HT1080 (cell line): ENCODE measurements around the gene PTK6. TPM values are rescaled to one million over a fixed set of nuclear protein-coding genes. Genes with fewer than 3 reads are reported as not detected.

ENCODE experiments used
- DNase-seq: peaks from one replicate; pipeline ENCODE4 v3.0.0-alpha.2; 2015; ENCODE audit warnings: low read depth
- total RNA-seq: library from RNA; depleted of rRNA; stranded (reverse); fragments of >200 nt; shearing (Covaris generic); gene quantifications from 2 replicates; pipeline ENCODE4 v1.2.3, GENCODE V29; 2014

The PTK6 gene
- total RNA-seq, 1 experiment from 2014 or later: not detected

DNA sequence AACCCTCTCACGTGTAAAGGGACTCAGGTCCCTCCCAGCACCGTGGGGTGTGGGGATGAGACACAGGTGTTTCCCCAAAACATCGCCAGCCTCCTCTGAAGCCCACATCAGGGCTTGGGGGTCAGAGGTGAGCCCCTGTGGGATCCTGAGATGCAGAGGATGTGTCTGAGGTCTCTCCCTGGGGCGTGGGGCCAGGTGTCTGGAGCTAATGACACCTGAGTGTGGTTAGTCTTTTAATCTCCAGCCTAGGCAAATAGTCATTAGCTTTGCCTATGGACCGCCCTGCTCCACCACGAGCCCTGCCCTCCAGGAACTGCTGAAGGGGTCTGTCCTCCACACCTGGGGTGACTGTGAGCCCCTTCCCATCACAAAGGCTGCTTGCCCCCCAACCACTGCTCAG, 8.6 kb upstream of the PTK6 start:
- DNase-seq: no peak

DNA sequence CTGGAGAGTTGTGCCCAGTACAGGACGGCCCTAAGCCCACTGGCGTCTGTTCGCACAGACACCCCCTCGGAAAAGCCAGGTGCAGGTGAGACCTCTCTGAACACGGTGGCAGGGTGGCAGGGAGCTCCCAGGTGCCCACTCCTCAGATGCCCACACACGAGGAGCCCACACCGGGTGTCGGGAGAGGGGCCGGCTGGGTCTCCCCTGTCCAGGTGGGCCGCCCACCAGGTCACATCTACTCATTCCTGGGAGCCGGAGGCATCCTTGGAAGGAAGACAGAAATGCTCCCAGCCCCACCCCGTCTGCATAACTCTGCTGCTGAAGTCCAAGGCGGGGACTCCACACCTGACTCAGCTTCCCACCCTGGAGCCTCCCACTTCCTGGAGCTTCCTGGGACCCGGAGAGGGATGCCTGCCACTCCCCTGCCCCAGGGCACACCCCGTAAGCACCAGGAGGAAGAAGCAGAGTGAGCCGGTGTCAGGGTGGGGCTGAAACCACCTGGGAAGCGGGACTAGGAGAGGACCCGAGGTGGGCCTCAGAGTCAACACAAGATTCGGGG, 7.9 kb upstream of the PTK6 start:
- peak; percentile 53 for DNase-seq

DNA sequence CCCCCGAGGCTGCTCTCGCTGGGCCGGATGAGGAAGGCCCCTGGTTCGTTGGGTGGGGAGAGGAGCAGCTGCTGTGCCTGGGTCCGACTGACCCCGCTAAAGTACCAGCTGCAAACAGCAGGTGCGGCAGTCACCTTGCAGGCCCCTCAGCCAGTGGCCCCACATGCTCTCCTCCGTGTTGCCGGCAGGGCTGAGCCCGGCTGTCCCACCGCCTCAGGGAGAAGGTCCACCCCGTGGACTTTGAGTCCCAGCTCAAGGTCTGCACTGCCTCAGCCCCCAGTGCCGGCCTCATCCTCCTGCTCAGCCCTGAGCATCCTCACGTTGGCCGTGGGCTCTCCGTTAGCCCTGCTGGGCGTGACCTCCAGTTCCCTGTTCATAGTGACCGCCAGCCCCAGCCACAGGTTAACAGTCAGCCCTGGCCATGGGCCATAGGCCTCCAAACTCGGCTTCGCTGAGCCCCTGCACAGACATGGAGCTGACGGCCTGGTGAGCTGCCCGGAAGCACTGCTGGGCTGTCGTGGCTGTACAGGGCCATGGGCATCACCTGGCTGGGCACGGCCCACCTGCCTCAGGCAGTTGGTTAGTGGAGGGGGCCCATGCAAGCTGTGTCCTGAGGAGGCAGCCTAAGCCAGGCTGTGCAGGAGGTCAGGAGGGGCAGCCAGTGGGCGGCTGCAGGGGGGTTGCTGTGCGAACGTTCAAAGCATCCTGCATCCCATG, 7.2 kb upstream of the PTK6 start:
- DNase-seq: no peak

DNA sequence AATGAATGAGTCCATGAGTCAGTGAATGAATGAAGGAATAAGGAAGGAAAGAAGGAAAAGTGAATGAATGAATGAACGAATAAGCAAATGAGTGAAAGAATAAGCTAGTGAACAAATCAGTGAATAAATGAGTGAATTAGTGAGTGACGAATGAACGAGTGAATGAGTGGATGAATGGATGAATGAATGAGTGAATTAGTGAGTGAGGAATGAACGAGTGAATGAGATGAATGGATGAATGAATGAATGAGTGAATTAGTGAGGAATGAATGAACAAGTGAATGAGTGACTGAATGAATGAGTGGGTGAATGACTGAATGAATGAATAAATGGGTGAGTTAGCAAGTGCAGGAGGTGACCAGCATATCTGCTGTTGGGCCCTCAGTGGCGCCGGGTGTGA, 6.6 kb upstream of the PTK6 start:
- no peak for DNase-seq

DNA sequence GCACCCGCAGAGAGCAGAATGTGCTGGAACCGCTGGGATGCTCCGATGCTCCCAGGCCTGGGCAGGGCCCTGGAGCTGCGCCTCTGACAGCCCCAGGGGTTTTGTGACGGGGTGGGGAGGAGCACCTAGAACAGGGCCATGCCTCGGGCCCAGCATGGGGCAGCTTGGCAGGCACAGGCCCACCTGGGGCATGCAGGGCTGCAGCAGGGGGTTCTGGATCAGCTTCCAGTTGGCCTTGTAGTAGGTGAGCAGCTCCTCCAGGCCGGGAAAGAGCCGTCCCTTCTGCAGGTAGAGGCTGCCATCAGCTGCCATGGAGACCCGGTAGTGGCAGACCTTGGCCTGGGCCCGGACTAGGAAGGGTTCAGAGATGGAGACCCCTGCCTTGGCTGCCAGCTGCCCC, 6.0 kb upstream of the PTK6 start:
- no peak for DNase-seq

DNA sequence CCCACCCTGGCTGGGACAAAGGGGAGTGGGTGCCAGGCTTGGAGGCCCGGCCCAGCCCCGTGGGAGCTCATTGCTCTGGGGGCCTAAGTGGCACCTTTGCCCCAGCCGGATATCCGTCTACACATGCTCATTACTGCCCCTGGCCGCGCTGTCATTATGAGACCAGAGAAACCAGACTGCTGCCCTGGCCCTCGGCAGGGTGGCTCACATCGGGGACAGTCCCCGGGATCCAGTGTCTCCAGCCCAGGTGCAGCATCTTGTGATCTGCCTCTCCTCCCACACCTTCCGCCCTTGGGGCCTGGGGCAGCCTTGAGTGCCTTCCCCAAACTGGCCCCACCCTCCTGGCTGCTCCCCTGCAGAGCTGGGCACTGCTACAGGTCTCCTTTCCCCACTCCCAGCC, 5.5 kb upstream of the PTK6 start:
- DNase-seq: no peak

DNA sequence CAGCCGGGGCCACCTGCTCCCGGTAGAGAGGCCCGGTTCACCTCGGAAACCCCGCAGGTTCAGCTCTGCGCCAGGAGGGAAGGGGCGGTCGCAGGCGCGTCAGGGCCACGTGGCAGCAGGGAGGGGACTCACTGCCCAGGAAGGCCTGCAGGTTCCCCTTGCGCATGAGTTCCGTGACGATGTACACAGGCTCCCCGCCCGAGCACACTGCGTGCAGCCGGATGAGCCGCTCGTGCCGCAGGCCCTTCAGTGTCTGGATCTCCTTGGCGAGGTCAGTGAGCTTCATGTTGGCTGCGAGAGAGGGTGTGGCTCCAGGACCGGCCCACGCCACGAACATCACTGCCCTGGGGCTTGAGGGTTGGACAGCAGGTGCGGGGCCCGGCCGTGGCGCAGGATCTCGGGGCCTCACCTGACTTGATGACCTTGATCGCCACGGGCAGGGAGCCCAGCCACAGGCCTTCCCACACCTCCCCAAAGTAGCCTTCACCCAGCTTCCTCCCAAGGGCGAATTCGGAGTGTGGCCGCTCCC, 4.9 kb upstream of the PTK6 start:
- DNase-seq: no peak

DNA sequence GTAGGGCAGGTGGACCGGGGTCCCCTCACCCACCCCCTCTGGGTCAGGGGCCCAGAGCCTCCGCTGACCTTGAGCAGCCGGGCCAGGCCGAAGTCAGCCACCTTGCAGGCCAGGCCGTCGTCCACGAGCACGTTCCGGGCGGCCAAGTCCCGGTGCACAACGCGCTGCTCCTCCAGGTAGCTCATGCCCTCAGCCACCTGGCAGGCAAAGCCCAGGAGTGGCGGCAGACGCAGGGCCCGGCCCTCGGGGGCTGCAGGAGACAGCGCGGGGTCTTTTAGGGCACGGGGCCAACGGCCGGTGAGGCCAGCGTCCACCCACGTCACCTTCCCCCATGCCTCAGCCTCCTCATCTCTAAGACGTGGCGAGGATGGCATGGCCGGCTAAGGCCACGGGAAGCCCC, 4.2 kb upstream of the PTK6 start:
- no peak for DNase-seq

DNA sequence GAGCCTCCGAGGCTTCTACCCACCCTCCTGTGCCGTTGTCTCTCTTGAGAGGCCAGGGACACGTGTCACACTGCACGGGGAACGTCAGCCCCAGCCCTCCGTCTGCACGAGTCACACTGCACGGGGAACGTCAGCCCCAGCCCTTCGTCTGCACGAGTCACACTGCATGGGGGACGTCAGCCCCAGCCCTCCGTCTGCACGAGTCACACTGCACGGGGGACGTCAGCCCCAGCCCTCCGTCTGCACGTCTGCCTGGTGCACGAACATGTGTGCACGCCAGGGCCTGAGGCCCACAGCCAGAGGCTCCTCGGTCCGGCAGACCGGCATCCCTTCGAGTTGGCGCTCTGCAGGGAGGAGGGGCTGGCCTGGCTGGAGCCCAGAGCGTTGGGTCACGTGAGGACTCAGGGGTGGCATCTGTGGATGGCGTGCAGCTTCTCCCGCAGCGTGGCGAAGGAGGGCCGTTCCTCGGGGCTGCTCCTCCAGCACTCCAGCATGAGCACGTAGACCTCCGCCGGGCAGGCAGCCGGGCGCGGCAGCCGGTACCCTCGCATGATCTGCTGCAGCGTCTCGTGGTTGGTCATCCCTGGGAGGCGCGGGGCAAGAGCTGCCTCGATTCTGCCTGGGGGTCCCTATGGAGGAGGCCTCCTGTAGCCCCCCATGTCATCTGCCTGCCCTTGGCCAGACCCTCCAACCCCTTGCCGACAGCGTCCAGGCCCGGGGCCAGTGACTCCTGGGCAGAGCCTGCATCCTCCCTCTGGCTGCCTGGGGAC, 3.4 kb upstream of the PTK6 start:
- DNase-seq: no peak

DNA sequence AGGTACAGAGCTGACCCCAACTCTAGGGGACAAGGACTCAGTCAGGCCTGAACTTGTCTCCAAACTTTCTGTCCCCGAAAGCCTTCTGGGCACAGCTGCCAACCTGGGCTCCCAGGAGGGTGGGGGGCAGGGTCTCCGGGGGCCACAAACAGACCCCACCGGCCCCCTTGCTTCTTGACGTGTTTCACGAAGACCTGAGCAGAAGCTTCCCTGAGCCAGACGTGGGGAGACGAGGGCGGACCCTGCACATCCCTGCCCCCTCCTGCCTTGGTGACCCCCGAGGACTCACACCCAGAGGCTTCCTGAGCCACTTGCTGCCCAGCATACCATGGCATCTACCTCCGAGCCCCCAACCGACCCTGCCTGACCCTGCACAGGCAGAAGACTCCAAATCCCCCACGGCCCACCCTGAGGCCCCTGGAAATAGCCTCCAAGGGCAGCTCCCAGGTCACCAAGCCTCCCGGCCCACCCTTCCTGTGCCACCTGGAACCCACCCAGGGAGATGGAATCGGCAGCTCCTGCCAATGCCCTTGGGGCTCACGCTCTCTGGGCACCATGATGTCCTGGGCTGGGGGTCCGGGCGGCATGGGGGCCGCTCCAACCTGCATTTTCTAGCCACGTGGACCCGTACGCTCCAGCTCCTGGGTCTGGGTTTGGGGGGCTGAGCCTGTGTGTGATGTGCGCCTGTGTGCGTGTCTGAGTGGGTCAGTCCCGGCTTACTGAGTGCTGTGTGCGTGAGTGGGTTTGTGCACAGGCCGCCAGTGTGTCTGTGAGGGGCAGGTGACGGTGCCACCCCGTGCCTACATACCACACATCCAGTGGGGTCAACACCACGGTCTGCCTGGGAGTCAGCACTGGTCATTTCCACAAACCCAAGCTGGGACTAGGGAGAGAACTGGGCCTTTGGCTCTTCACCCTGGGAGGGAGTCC, 2.5 kb upstream of the PTK6 start:
- DNase-seq: no peak

DNA sequence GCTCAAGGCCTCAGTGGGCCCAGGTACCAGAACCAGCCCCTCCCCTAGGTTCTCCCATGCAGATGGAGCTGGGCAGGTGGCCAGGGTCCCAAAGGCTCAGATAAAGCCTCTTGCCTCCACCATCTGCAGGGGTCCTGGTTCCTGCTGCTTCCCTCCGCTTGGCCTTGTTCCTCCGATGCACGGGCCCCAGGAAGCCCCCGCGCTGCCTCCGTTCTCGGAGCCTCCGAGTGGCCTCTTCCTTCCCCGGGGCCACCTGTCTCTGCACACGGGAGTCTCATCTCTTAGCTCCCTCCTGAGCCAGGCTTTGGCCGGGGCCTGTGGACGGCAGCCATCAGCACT, 1.9 kb upstream of the PTK6 start:
- no peak for DNase-seq

DNA sequence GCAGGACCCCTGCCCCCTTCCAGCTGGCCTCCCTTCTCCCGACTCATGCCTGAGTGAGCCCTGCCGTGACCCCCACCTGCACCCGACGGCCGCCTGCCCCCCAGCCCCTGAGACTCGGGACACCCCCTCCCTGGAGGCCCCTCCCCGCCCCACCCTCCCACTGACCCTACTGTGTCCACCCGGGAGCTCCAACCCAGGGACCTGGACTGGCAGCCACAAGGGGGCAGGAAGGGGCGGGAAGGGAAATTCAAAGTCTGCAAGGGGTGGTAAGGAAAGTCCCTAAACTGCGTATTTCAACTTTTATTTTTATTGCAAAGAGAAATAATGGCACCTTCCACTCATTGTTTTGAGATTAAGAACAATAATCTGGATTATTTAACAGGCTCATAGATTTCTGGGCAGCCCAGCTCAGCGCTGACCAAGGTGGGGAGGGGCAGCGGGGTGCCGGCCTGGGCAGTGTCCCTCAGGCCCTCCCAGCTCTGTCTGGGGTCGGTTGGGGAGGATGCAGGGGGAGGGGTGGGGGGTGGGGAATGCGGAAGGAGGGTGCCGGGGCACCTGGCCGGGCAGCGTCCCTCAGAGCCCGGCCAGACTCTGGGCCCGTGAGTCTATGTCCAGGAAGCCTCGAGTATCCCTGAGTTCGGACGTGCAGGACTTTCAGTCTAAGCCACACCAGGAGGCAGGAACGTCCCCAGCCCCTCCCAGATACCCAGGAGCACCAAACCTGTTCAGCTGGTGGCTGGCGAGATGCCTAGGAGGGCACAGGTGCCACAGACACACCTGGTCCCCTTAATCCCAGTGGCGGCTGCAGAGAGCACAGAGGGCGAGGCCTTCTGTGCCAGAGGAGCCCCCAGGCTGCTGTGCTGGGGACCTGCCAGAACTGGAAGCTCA, 1.3 kb upstream of the PTK6 start:
- peak; percentile 32 for DNase-seq

DNA sequence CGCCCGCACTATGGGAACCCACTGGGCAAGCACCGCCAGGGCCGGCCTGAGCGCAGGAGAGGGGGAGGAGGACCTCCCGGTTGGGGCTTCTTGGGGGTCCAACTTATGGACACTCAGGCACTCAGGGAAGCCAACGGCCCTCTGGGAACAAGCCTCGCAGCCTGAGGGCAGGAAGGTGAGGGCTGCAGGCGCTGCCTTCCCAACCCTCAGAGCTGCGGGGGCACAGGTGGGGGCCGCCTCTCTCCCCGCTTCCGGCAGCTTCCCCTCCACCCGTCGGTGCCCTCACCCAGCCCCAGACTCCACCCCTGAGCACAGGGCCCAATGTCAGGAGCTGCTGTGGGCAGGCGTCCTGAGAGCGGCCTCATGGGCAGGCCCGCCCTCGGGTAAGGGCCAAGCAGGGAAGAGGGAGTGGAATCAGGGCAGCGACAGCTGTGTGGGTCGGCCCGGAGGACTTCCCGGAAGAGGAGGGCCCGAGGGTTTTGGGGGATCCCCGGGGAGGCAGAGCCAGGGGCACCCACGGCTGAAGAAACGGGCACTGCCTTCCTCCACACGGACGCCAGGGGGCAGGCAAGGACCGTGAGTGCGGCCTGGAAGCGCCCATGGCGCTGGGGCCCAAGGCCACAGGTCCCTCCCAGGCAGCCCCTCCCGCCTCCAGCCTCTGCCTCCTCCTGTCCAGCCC, 488 bp upstream of the PTK6 start:
- DNase-seq: peak; percentile 95

DNA sequence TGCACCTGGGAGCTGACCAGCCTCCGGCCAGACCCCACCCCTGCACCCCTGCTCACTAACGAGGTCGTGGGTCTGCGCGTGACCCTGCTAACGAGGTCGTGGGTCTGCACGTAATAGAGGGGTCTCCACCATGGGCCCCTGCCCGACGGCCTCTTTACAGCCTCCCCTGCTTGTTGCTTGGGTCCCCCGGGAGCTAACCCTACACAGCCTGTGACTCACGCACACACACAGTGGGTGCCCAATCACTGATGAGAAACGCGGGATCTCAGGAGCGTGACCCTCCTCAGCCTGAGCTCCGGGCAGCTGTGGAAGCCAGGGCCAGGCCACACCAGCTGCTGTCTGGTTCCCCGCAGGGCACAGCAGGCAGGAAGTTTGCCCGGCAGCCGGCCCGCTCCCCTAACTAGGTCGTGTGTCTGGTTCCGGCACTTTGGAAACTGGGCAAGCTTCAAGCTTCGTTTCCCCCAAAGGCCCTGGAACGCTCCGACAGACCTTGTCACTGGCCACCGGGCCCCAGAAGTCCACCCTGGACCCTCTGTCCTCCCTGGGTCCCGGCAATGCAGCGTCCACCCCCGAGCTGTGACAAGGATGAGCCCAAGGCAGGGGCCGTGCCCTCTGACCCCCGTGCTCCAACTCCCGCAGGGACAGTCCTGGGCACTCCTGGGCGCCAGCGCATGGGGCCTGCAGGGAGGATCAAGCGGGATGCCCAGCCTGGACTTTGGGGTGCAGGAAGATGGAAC, 767 bp downstream of the PTK6 start:
- peak; percentile 35 for DNase-seq

DNA sequence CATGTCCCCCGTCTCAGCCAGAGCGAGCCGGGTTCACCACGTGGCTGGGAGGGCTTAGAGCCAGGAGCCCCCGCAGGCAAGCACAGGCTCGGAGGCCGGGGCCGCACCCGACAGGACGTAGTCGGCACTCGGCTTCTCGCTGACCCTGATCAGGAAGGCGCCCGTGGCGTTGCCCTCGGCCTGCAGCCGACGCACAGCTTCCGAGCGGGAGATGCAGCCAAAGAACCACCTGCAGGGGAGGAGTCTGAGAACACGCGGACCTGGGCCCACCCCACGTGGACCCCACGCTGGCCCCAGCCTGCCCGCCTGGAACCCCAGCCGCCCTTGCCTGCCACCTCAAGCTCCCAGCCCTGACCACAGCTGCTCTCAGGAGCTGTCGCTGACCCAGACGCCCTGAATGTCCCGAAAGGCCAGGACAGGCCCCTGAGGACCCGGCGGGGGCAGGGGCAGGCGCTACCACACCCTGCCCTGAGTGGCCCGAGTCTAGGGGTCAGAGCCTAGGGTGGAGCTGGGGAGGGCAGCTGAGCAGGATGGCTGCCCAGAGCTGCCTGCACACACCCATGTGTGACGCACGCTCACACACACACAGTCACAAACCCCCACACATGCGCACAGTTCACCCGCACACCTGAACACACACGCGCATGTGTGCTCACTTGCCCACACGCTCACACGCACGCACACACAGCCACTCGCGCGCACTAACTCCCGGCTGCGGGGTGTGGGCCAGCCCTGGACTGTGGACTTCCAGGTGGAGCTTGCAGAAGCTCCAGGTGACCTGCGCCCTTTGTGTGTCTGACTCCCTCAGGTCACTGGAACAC, 2.1 kb downstream of the PTK6 start:
- DNase-seq: no peak

DNA sequence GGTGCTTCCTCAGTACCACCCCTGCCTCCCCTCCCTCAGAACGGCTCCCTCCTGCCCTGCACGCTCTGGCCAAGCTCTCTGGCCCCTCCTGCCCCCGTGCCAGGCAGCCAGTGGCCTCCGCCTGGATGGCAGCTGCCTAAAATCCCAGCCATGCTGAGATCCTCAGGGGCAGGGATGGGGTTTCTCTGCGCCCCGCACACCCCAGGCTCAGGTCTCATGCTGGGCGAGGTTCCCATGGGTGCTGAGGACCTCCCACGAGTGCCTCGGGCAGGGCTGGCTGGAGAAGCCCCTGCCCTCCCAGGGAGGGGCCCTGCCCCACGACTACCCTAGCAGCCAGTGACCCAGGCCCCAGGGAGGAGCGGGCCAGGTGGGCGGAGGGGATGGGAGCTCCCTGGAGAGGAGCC, 2.7 kb downstream of the PTK6 start:
- no peak for DNase-seq

DNA sequence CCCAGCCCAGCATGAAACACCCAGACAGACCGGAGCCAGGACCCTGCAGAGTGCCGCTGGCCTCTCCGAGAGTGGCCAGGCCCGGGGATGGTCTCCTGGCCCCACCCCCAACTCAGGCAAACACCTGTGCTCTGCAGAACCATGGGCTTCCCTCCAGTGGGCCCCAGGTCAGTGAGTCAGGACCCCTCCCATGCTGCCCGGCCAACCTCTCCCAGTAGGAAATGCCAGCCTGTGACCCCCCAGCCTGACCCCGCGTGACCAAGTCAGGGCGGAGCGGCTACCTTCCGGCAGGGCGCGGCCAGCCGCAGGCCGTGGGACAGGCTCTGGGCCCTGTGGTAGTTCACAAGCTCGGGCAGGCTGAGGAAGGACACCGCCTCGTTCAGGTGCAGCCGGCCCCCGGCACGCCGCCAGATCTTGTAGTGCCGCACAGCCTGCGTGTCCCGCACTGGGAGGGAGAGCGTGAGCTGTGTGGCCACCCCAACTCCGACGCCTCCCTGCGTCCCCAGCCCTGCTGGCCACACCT, 3.2 kb downstream of the PTK6 start:
- no peak for DNase-seq

DNA sequence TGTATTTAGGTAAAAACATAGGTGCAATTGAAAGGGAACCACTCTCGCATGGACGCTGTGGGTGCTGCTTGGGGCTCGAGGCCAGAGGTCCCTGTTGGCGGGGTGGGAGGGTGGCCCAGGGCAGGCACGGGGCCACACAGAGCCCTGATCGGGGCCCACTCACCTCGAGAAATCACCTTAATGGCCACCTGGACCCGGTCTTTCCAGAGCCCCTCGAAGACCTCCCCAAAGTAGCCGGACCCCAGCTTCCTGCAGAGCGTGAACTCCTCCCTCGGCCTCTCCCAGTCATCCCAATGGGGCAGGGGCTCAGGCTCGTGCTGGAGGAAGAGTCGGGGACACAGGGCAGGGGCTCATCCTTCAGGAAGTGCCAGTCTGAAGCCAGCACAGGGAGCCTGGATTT, 3.8 kb downstream of the PTK6 start:
- DNase-seq: no peak
